ENCODE measurements around the gene KRT9. TPM values are rescaled to one million over a fixed set of nuclear protein-coding genes. Genes with fewer than 3 reads are reported as not detected.

The KRT9 gene
- total and polyA plus RNA-seq, 2 donors (not counting 3 experiments of a cell fraction or from before 2014, with no cell fraction given): not detected

DNA sequence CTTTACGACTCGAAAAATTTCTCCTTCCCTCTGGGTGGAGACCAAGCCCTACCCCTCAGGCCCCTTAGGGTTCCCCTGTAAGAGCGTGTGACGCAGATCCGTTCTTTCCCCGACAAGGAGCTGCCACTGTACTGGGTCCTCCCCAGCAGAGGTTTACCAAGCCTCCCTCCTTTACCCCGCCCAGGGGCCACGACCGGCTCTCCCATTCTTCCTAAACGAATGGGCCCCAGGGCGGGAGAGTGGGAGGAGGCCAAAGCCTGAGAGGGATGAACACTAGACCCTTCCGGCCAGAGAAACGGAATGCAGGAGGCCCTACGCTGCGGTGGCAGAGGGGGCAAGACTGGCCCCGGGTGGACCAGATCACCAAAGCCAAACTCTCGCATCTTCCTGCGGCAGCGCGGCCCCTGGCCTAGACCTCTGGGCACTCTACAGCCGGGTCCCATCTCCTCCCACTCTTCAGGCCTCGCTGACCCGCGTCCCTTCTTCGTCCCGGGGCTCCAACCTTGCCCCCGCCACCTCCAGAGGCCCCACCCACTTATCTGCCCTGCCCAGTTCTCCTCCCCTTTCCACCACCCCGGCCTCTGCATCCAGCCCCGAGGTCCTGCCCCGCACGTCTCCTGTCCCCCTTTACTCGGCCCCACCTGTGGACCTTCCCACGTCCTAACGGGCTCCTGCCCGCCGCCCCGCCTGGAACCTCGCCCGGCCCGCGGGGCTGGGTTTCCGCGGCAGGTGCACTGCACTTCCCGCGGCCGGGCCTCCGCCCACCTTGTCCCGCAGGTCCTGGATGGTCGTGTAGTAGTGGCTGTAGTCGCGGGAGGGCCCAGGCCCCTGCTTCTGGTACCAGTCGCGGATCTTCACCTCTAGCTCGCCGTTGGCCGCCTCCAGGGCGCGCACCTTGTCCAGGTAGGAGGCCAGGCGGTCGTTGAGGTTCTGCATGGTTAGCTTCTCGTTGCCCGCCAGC lies 44.5 kb downstream of the KRT9 start:
- ChIA-PET CTCF (interaction anchor here (0.6 to 8.5 kb wide), 5 partner anchors 22 to 138 kb away, joined by 3 to 126 read pairs (median 5); no protein-coding TSS in a partner anchor), POLR2A (no interaction called here)
- H3K27me3 ChIP-seq (ENCODE audit: control insufficient read depth in 2 of 2, insufficient read depth in 2 of 2, low read length in 2 of 2): no peaks in the 10 kb centered on the region
- H3K27ac ChIP-seq (ENCODE audit: insufficient read depth, low read depth, low read length): no peak overlapping the region
- H3K4me3 ChIP-seq (replicated peaks in 1 of 3; ENCODE audit: insufficient read depth in 1 of 3, low read depth in 1 of 3, low read length in 3 of 3): peak overlapping the region; percentile 7 to 37 (median 33)
- no peaks in the 10 kb centered on the region for H3K9me1 ChIP-seq (replicated peaks; ENCODE audit: control insufficient read depth, extremely low read depth, insufficient read depth, low read length)
- H3K36me3 ChIP-seq (ENCODE audit: control insufficient read depth in 2 of 2, extremely low read depth in 1 of 2, insufficient read depth in 2 of 2, low read length in 2 of 2): no peaks in the 10 kb centered on the region
- H3K9me3 ChIP-seq (replicated peaks; ENCODE audit: control insufficient read depth, insufficient read depth, low read length): no peaks in the 10 kb centered on the region
- FAIRE-seq: no peak
- dilution Hi-C loops (cut with MboI; ENCODE audit: extremely low pct_ligation_motif_present, low sequenced_read_pairs): no loop called here
- peak overlapping the region; percentile 50 for H3K4me2 ChIP-seq (ENCODE audit: insufficient read depth, low read length)
- no TSS peak for BruUV-seq (replicated peaks)
- intact Hi-C loops (cut with micrococcal nuclease): no loop called here
- H2AFZ ChIP-seq (ENCODE audit: low read depth, low read length): peak overlapping the region; percentile 78
- no peaks in the 10 kb centered on the region for H4K20me1 ChIP-seq (replicated peaks; ENCODE audit: control insufficient read depth, extremely low read depth, insufficient read depth, low read length)
- H3K79me2 ChIP-seq (ENCODE audit: control insufficient read depth, insufficient read depth, low read length): no peaks in the 10 kb centered on the region
- no peak for DNase-seq (ENCODE audit: low read depth, low spot score)
- no peak for TF ChIP-seq MYC (IDR thresholded peaks at IDR 0.05; ENCODE audit: low read depth, low read length)
- TF ChIP-seq EZH2 (IDR thresholded peaks at IDR 0.05; ENCODE audit: borderline replicate concordance, low read depth, low read length, severe bottlenecking): peak; percentile 74
- no peak overlapping the region for H3K9ac ChIP-seq (replicated peaks; ENCODE audit: extremely low read depth, insufficient read depth, low read length)
- peaks cover 37% of the 10 kb centered on the region for H3K4me1 ChIP-seq (ENCODE audit: control insufficient read depth, extremely low read depth, insufficient read depth, low read length)

DNA sequence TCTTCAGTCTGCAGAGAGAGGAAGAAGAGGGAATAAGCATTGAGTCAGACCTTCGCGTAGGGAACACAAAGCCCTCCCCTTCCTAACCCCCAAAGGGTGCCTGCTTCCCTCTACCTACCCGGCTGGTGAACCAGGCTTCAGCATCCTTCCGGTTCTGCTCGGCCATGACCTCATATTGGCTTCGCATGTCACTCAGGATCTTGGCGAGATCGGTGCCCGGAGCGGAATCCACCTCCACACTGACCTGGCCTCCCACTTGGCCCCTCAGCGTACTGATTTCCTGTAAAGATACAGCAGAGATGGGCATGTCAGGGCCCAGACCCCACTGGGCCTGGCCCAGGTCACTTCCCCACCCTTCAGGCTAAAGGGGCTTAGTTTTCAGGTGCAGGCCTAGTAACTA lies 47.6 kb downstream of the KRT9 start:
- no peaks in the 10 kb centered on the region for H3K9me3 ChIP-seq (replicated peaks; ENCODE audit: control insufficient read depth, insufficient read depth, low read length)
- peaks cover 34% of the 10 kb centered on the region for H3K4me1 ChIP-seq (ENCODE audit: control insufficient read depth, extremely low read depth, insufficient read depth, low read length)
- CTCF ChIA-PET: interaction anchor here (1.0 to 8.5 kb wide), 5 partner anchors 11 to 139 kb away, joined by 3 to 126 read pairs (median 4); no protein-coding TSS in a partner anchor
- no peak overlapping the region for H3K9ac ChIP-seq (replicated peaks; ENCODE audit: extremely low read depth, insufficient read depth, low read length)
- H3K27me3 ChIP-seq (ENCODE audit: control insufficient read depth in 2 of 2, insufficient read depth in 2 of 2, low read length in 2 of 2): no peaks in the 10 kb centered on the region
- no peak overlapping the region for H3K4me2 ChIP-seq (ENCODE audit: insufficient read depth, low read length)
- H3K4me3 ChIP-seq (replicated peaks in 1 of 3; ENCODE audit: insufficient read depth in 1 of 3, low read depth in 1 of 3, low read length in 3 of 3): no peak overlapping the region
- FAIRE-seq (no peak), DNase-seq (ENCODE audit: low read depth, low spot score) (no peak)
- TF ChIP-seq, protein P1, sequence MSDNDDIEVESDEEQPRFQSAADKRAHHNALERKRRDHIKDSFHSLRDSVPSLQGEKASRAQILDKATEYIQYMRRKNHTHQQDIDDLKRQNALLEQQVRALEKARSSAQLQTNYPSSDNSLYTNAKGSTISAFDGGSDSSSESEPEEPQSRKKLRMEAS (IDR thresholded peaks at IDR 0.05; ENCODE audit: insufficient read depth, insufficient read length): no peak
- TF ChIP-seq MYC (IDR thresholded peaks at IDR 0.05; ENCODE audit: low read depth, low read length) (no peak), JUN (IDR thresholded peaks at IDR 0.05; ENCODE audit: borderline replicate concordance, insufficient read depth, insufficient read length, low read depth) (no peak), GATA2 (IDR thresholded peaks at IDR 0.05; ENCODE audit: insufficient read depth, insufficient read length, low read depth, low read length) (no peak), FOS (IDR thresholded peaks at IDR 0.05; ENCODE audit: borderline replicate concordance, insufficient read depth, low read length) (no peak), EZH2 (IDR thresholded peaks at IDR 0.05; ENCODE audit: borderline replicate concordance, low read depth, low read length, severe bottlenecking) (no peak)
- no peaks in the 10 kb centered on the region for H3K9me1 ChIP-seq (replicated peaks; ENCODE audit: control insufficient read depth, extremely low read depth, insufficient read depth, low read length)
- no TSS peak for BruUV-seq (replicated peaks)
- H2AFZ ChIP-seq (ENCODE audit: low read depth, low read length): no peak overlapping the region
- H3K79me2 ChIP-seq (ENCODE audit: control insufficient read depth, insufficient read depth, low read length): no peaks in the 10 kb centered on the region
- H4K20me1 ChIP-seq (replicated peaks; ENCODE audit: control insufficient read depth, extremely low read depth, insufficient read depth, low read length): no peaks in the 10 kb centered on the region
- dilution Hi-C loops (cut with MboI; ENCODE audit: extremely low pct_ligation_motif_present, low sequenced_read_pairs): no loop called here
- POLR2A ChIA-PET: no interaction called here
- no peaks in the 10 kb centered on the region for H3K36me3 ChIP-seq (ENCODE audit: control insufficient read depth in 2 of 2, extremely low read depth in 1 of 2, insufficient read depth in 2 of 2, low read length in 2 of 2)
- intact Hi-C loops (cut with micrococcal nuclease): no loop called here
- H3K27ac ChIP-seq (ENCODE audit: insufficient read depth, low read depth, low read length): no peak overlapping the region

Data from endothelial cell of umbilical vein (primary cell).